Nephron (organoid): ENCODE measurements around the gene SSH2.

Source experiments
- H3K27ac Mint-ChIP-seq, 3 experiments: 2 replicates each; pipeline ENCODE4 v1.8.0; 2020; ENCODE audit warnings: mixed read lengths in 3 of 3, mild to moderate bottlenecking in 2 of 3, moderate library complexity in 1 of 3
- H3K27me3 Mint-ChIP-seq: 2 replicates; pipeline ENCODE4 v1.8.0; 2021; ENCODE audit warnings: low read depth, mild to moderate bottlenecking, moderate library complexity, mixed read lengths
- H3K36me3 Mint-ChIP-seq: 2 replicates; pipeline ENCODE4 v1.8.0; 2020; ENCODE audit warnings: low read depth, mixed read lengths
- H3K4me1 Mint-ChIP-seq: 2 replicates; pipeline ENCODE4 v1.8.0; 2020; ENCODE audit warnings: mixed read lengths
- H3K4me3 Mint-ChIP-seq, 3 experiments: 2 replicates each; pipeline ENCODE4 v1.8.0; 2020; ENCODE audit warnings: mild to moderate bottlenecking in 3 of 3, mixed read lengths in 3 of 3, moderate library complexity in 2 of 3
- H3K9me3 Mint-ChIP-seq: 2 replicates; pipeline ENCODE4 v1.8.0; 2020; ENCODE audit warnings: mixed read lengths
- TF ChIP-seq, protein P1 (sequence below), 3 experiments: fragments of 200-600 bp; sonication (generic); IDR thresholded peaks; one replicate each; pipeline ENCODE4 v1.5.0; 2021; ENCODE audit warnings: antibody characterized with exemption in 3 of 3; ENCODE audit not compliant: unreplicated experiment in 3 of 3

SSH2 gene

DNA sequence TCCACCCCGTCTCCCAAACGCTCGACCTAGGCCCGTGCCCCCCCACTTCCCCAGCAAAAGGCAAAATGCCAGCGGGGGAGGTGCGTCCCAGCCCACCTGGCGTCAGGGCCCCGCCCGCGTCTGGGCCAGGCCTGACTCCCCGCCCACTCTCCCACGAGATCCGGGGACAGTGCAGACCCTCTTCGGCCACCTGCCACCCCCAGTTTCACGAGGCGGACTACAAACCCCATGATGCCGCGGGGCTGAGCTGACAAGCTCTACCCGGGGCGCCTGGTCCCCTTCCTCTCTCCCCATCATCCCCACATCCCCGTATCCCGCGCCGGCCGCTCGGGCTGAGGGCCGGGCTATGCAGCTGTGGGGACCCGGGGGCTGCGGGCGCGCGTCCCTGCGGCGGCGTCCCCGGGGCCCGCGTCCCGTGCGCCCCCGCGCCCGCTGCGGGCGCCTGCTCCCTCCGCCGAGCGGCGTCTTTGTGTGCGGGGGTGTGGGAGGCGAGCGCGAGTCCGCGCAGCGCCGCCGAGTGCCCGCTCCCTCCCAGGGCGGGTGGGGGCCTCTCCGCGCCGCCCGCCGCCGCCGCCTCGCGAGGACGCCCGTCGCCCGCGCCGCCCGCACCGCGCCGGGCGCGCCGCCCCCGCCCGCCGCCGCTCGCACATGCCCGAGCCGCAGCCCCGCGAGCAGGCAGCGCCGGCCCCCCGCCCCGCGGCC is 337.0 kb downstream of the SSH2 start, which contains the start of gene ANKRD13B:
Gene ANKRD13B (plus strand): TSS at position 283 of the 702 bp plus-strand sequence. CDS start 490 bp downstream, outside the sequence.
- Mint-ChIP-seq H3K27me3 (no peaks in the 10 kb centered on the region), H3K36me3 (no peaks in the 10 kb centered on the region)

DNA sequence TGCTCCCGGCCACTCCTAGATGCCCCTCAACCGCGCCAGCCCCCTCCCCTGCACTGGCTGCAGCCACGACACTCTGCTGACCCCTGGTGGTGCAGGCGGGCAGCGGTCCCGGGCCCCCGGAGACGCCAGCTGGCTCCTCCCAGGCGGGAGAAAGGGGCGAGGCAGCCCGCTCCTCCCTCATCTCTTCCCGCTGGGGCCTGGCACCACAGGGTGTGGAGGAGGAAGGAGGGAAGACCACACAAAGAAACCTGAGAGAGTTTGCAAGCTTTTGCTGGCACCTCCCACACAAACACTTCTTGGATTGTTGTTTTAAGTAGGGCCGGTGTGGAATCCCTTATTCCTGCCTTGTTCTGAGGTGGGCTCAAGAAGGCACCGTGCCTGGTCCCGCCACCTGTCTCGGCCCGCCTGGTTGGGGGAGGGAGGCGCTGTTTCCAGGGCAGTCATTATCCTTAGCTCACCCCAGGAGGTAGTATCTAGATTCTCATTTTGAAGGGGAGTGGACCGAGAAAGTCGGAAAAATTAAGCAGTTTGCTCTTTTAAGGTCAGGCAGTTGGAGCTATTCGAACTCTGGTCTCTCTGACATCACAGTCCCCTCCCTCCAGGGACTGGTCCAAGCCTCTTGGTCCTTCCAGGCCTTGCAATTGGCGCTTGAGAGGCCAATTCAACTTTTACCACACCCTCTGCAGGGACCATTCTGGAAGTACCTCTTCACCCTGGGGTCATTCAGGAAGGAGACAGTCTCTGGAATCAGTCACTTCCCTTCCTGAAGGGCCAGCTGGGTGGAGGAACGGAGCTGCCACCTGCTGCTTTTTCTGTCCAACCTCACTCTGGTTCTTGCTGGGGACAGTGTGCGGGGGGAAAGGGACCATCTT is 338.1 kb downstream of the SSH2 start:
- TF ChIP-seq, protein P1, sequence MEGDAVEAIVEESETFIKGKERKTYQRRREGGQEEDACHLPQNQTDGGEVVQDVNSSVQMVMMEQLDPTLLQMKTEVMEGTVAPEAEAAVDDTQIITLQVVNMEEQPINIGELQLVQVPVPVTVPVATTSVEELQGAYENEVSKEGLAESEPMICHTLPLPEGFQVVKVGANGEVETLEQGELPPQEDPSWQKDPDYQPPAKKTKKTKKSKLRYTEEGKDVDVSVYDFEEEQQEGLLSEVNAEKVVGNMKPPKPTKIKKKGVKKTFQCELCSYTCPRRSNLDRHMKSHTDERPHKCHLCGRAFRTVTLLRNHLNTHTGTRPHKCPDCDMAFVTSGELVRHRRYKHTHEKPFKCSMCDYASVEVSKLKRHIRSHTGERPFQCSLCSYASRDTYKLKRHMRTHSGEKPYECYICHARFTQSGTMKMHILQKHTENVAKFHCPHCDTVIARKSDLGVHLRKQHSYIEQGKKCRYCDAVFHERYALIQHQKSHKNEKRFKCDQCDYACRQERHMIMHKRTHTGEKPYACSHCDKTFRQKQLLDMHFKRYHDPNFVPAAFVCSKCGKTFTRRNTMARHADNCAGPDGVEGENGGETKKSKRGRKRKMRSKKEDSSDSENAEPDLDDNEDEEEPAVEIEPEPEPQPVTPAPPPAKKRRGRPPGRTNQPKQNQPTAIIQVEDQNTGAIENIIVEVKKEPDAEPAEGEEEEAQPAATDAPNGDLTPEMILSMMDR (IDR thresholded peaks at IDR 0.05; ENCODE audit: unreplicated experiment in 3 of 3) = peak; percentile 98 to 100 (median 99)

More for the DNA sequence above, 337.0 kb downstream of the SSH2 start, which contains the start of gene ANKRD13B:
- Mint-ChIP-seq H3K4me1 (peaks cover 49% of the 10 kb centered on the region), H3K9me3 (no peaks in the 10 kb centered on the region), H3K4me3 (peak within 1 kb of the TSS; percentile 82 to 94 (median 92)), H3K27ac (peak within 1 kb of the TSS; percentile 87 to 96 (median 93))
- TF ChIP-seq, protein P1 (IDR thresholded peaks at IDR 0.05; ENCODE audit: unreplicated experiment in 3 of 3) = no peak

DNA sequence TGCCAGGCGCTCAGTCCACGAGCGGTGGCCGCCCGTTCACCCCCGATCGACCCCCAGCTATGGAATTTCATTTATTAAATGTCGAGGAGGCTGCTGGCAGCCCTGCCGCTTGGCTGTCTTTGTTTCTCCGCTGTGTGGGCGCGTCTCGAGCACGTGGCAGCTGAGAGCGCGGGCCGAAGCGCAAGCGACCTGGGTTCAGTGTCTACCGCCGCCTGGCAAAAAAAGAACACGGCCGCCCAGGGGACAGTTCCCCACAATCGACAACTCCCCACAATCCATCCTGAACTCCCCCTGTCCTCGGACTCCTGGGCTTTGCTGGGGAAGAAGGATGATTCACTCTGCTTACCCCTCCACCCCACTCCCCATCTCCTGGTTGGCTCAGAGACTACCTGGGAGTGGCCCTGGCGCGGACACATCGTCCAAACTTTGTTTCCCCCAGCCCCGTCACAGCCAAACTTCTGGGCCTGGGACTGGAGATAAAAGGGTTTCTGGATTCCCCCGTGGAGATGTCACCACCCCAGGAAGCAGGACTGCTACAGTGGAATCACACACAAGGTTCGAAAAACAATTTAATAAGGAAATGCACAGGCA is 338.8 kb downstream of the SSH2 start:
- H3K27ac Mint-ChIP-seq = peak overlapping the region; percentile 87 to 96 (median 93)
- TF ChIP-seq, protein P1 (IDR thresholded peaks at IDR 0.05; ENCODE audit: unreplicated experiment in 3 of 3) = no peak
- H3K9me3 Mint-ChIP-seq = no peaks in the 10 kb centered on the region
- H3K36me3 Mint-ChIP-seq = no peaks in the 10 kb centered on the region
- H3K27me3 Mint-ChIP-seq = no peaks in the 10 kb centered on the region
- H3K4me3 Mint-ChIP-seq = peak overlapping the region; percentile 79 to 94 (median 92)
- peaks cover 48% of the 10 kb centered on the region for H3K4me1 Mint-ChIP-seq

More for the DNA sequence above, 338.1 kb downstream of the SSH2 start:
- peak overlapping the region; percentile 87 to 96 (median 93) for H3K27ac Mint-ChIP-seq
- peak overlapping the region; percentile 79 to 94 (median 92) for H3K4me3 Mint-ChIP-seq
- H3K27me3 Mint-ChIP-seq = no peaks in the 10 kb centered on the region
- H3K4me1 Mint-ChIP-seq = peaks cover 48% of the 10 kb centered on the region
- H3K9me3 Mint-ChIP-seq = no peaks in the 10 kb centered on the region
- no peaks in the 10 kb centered on the region for H3K36me3 Mint-ChIP-seq

DNA sequence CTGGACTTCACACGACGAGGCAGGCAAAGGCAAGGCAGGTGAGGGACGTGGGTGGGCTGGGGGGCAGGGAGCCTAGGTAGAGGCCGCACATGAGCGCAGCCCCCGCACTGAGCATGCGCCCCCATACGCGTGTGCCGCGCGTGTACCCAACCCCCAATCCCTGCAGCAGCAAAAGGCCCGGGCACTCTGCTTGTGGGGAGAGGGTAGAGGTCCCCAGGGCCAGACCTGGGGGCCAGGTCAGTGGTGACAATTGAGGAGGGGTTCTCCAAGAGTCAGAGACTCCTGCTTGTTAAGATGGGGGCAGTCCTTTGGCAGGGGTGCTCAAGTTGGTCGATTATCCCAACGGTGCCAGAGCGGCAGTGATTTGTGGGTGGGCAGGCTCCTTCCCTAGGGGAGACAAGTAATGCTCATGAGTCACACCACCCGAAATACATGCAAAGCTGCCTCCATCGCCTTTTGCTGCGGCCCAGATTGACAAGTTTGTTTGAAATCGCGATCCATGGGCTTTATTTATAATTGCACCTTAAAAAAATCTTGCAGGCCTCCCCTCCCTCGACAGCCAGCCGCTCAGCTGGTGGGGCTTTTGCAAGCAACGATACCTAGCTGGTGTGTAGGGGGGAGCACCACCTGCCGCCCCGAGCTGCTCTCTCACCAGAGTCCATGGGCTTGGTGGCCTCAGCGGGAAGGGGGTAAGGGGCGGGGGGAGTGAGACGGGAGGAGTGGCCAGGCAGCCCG is 339.4 kb downstream of the SSH2 start:
- peaks cover 51% of the 10 kb centered on the region for H3K4me1 Mint-ChIP-seq
- TF ChIP-seq, protein P1 (IDR thresholded peaks at IDR 0.05; ENCODE audit: unreplicated experiment in 3 of 3) = no peak
- H3K36me3 Mint-ChIP-seq = no peaks in the 10 kb centered on the region
- H3K27ac Mint-ChIP-seq = peak overlapping the region; percentile 87 to 96 (median 93)
- no peaks in the 10 kb centered on the region for H3K27me3 Mint-ChIP-seq
- no peaks in the 10 kb centered on the region for H3K9me3 Mint-ChIP-seq
- peak overlapping the region; percentile 79 to 94 (median 92) for H3K4me3 Mint-ChIP-seq
